Neural crest cell (in vitro differentiated cells): ENCODE results near the gene COLEC11. TPM values are rescaled to one million over a fixed set of nuclear protein-coding genes. Genes with fewer than 3 reads are reported as not detected.
"Not testable (repeated sequence)": the region's sequence is repeated elsewhere in the genome, so short reads cannot be mapped to it uniquely, and the experiment has no call there.

ENCODE experiments used
- DNase-seq: peaks from one replicate; pipeline ENCODE4 v3.0.0; 2021; ENCODE audit warnings: low read depth, mixed read lengths, low spot score
- H3K27ac Mint-ChIP-seq: one replicate; pipeline ENCODE4 v1.8.0; 2021; ENCODE audit warnings: mild to moderate bottlenecking, mixed read lengths; ENCODE audit not compliant: unreplicated experiment
- H3K27me3 Mint-ChIP-seq: 2 replicates; pipeline ENCODE4 v1.8.0; 2021; ENCODE audit warnings: low read depth, mild to moderate bottlenecking, mixed read lengths
- H3K36me3 Mint-ChIP-seq: 2 replicates; pipeline ENCODE4 v1.8.0; 2021; ENCODE audit warnings: low read depth, mild to moderate bottlenecking, mixed read lengths
- H3K4me1 Mint-ChIP-seq: 2 replicates; pipeline ENCODE4 v1.8.0; 2021; ENCODE audit warnings: mixed read lengths
- H3K4me3 Mint-ChIP-seq: one replicate; pipeline ENCODE4 v1.8.0; 2021; ENCODE audit warnings: mild to moderate bottlenecking, mixed read lengths
- H3K9me3 Mint-ChIP-seq: 2 replicates; pipeline ENCODE4 v1.8.0; 2021; ENCODE audit warnings: mixed read lengths
- total RNA-seq: library from RNA; stranded (reverse); gene quantifications from 2 replicates; pipeline ENCODE4 v1.2.1, GENCODE V29; 2021
- TF ChIP-seq, protein P1 (sequence below): fragments of 200-600 bp; sonication (generic); conservative IDR thresholded peaks from 2 replicates; pipeline ENCODE4 v1.5.0; 2021; ENCODE audit warnings: antibody characterized with exemption, mild to moderate bottlenecking

The COLEC11 gene
- total RNA-seq, 1 donor from 2014 or later: not detected

DNA sequence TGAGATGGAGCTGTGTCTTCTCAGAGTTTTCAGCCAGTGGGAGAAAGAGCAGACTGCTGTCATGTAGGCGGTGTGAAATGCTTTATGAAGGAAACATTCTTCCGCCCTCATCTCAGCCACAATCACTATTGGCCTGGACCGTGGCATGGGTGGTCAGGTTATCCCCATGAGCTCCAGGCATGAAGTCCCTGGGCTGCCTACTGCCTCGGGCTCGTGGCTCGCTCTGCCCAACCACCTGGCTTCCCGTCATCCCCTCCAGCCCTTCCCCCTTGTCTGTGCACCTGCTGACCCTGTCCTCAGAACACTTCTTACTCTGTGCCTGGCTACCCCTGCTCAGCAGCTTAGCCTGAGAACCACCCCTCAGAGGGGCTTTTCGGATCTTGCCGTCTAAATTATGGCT is 15.5 kb downstream of the COLEC11 start:
- no peak for DNase-seq
- H3K4me1 Mint-ChIP-seq: peaks cover 15% of the 10 kb centered on the region
- no peak overlapping the region for H3K4me3 Mint-ChIP-seq
- peak overlapping the region; percentile 50 for H3K27ac Mint-ChIP-seq
- TF ChIP-seq, protein P1, sequence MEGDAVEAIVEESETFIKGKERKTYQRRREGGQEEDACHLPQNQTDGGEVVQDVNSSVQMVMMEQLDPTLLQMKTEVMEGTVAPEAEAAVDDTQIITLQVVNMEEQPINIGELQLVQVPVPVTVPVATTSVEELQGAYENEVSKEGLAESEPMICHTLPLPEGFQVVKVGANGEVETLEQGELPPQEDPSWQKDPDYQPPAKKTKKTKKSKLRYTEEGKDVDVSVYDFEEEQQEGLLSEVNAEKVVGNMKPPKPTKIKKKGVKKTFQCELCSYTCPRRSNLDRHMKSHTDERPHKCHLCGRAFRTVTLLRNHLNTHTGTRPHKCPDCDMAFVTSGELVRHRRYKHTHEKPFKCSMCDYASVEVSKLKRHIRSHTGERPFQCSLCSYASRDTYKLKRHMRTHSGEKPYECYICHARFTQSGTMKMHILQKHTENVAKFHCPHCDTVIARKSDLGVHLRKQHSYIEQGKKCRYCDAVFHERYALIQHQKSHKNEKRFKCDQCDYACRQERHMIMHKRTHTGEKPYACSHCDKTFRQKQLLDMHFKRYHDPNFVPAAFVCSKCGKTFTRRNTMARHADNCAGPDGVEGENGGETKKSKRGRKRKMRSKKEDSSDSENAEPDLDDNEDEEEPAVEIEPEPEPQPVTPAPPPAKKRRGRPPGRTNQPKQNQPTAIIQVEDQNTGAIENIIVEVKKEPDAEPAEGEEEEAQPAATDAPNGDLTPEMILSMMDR: no peak
- no peaks in the 10 kb centered on the region for H3K27me3 Mint-ChIP-seq
- H3K36me3 Mint-ChIP-seq: peaks cover 6% of the 10 kb centered on the region
- peaks cover 2% of the 10 kb centered on the region for H3K9me3 Mint-ChIP-seq

DNA sequence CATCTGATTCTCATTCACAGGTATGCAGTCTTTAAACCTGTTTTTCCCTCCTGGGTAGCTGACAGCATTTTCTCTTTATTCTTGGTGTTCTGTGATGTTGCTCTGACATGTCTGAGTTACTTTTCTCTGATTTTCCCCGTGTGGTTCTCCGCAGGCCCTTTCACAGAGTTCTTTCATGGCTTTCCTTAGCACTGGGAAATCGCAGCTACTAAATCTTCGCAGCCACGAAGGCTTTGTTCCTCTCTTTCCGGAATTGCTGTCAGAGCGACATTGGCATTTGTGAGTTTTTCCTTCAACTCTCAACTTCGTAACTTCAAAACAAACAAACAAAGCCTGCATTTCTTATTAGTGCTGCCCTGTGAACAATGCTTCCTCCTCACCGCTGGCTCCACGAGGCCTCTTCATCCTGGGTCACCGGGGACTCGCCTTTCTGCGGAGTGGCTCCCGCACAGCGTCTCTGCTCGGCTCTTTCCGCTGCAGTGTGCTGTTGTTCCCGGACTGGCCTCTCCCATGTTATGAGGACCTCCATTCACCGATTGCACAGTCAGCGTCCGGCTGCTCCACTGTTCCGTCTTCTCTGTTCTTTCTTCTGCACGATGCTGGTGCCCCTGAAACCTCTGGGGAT is 16.1 kb downstream of the COLEC11 start:
- DNase-seq: no peak
- Mint-ChIP-seq H3K4me1 (peaks cover 15% of the 10 kb centered on the region), H3K9me3 (peaks cover 2% of the 10 kb centered on the region), H3K27ac (peak overlapping the region; percentile 46), H3K4me3 (no peak overlapping the region), H3K27me3 (no peaks in the 10 kb centered on the region), H3K36me3 (peaks cover 6% of the 10 kb centered on the region)
- TF ChIP-seq, protein P1: no peak

DNA sequence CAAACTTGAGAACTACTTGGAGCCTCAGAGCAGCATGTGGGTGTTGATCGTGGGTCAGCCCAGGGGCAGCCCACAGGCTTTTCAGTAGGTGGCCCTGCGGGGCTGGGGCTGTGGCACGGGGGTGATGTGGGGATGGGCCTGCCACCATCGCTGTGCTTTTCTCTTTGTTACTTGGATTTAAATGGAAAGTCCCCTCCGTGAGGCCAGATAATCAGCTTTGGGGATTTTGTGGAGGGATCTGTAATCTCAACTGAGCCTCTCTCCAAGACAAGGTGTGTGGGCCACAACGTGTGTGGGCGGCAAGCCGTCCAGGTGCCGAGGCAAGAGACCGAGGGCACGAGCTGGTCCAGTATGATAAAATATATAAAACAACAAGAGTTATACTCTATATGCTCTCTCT is 16.7 kb downstream of the COLEC11 start:
- Mint-ChIP-seq H3K9me3 (peaks cover 2% of the 10 kb centered on the region), H3K36me3 (peaks cover 6% of the 10 kb centered on the region), H3K4me1 (peaks cover 15% of the 10 kb centered on the region), H3K27me3 (no peaks in the 10 kb centered on the region), H3K27ac (no peak overlapping the region), H3K4me3 (no peak overlapping the region)
- no peak for DNase-seq
- TF ChIP-seq, protein P1: no peak

DNA sequence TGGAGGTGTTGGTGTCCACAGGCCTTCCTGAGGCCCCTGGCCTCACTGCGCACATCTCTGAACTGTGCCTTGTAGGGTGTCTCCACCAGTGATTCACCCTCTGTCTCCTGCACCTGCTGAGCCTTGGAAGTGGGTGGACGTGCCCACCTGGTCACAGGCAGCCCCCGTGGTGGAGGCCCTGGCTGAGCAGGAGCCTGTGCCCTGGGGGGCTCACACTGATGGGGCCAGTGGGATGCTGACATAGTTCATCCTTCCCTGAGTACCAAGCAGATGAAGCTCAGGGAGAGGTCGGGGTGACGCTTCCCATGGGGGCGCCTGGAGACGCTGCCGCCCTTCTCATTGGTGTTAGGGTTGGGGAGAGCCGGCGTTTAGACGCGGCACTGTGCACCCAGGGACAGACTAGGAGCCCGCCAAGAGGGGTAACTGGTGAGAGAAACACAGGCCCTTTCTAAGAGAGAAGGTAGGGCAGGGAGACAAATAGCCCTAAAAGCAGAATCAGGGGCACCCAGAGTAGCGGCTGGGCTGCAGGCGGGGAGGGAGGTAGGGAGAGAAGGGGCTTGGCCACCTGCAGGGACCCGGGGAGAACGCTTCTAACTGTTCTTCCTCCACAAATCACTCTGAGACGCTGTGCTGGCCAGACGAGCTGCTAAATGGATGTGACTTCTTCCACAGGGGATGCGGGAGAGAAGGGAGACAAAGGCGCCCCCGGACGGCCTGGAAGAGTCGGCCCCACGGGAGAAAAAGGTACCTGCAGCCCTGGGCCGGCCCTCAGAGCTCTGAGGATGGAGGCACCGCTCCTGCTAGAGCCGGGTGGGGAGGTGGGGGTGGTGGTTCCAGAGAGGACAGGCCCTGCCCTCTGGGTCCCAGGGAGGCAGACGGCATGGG is 18.0 kb downstream of the COLEC11 start:
- no peak for DNase-seq
- peaks cover 2% of the 10 kb centered on the region for H3K9me3 Mint-ChIP-seq

DNA sequence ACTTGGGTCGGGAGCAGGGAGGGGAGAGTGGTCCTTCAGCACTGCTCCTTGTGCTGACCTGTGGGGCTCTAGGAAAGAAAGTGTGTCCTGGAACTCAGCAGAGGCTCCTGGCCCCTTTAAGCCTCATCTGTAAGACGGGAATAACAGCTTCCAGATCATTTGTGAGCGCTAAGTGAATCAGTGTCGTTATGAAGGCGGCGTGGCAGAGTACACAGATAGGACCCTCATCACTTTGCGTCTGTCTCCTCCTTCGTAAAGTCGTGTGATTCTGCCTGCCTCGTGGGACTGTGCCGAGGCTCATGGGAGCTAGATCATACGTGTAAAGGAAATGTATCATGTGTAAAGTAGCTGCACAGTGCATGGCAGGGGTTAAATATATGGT is 18.6 kb downstream of the COLEC11 start:
- no peak overlapping the region for H3K4me3 Mint-ChIP-seq
- peaks cover 14% of the 10 kb centered on the region for H3K36me3 Mint-ChIP-seq
- H3K27ac Mint-ChIP-seq: no peak overlapping the region
- TF ChIP-seq, protein P1: no peak
- peaks cover 2% of the 10 kb centered on the region for H3K9me3 Mint-ChIP-seq
- peaks cover 15% of the 10 kb centered on the region for H3K4me1 Mint-ChIP-seq
- H3K27me3 Mint-ChIP-seq: no peaks in the 10 kb centered on the region
- DNase-seq: no peak

More for the DNA sequence above, 18.0 kb downstream of the COLEC11 start:
- TF ChIP-seq, protein P1: no peak
- Mint-ChIP-seq H3K4me1 (peaks cover 15% of the 10 kb centered on the region), H3K4me3 (no peak overlapping the region), H3K27me3 (no peaks in the 10 kb centered on the region), H3K36me3 (peaks cover 14% of the 10 kb centered on the region), H3K27ac (no peak overlapping the region)

DNA sequence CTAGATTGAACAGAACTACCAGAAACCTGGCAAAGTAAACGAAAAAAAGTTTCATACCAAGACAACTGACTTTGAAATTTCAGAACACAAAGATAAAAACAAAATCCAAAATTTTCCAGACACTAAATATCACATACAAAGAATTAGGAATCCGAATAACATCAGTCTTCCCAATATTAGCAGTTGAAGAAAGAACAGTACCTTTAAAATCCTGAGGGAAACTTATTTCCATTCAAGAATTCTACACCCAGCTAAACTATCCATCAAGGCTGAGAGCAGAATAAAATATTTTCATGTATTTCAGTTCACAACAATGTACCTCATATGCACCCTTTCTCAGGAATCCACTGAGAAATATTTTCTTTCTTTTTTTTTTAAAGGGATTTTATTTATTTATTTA is 19.8 kb downstream of the COLEC11 start:
- not testable (repeated sequence) for H3K4me3 Mint-ChIP-seq, H3K27me3 Mint-ChIP-seq, H3K27ac Mint-ChIP-seq, DNase-seq, H3K9me3 Mint-ChIP-seq
- H3K36me3 Mint-ChIP-seq: peaks cover 14% of the 10 kb centered on the region
- H3K4me1 Mint-ChIP-seq: peaks cover 15% of the 10 kb centered on the region

DNA sequence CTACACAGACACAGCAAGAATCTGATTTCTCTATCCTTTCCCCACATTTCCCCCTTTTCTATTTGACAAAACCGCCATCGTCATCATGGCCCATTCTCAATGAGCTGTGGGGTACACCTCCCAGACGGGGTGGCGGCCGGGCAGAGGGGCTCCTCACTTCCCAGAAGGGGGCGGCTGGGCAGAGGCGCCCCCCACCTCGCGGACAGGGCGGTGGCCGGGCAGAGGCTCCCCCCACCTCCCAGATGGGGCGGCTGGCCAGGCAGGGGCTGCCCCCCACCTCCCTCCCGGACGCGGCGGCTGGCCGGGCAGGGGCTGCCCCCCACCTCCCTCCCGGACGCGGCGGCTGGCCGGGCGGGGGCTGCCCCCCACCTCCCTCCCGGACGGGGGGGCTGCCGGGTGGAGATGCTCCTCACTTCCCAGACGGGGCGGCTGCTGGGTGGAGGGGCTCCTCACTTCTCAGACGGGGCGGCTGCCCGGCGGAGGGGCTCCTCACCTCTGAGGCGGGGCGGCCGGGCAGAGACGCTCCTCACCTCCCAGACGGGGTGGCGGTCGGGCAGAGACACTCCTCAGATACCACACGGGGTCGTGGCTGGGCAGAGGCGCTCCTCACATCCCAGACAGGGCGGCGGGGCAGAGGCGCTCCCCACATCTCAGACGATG is 20.8 kb downstream of the COLEC11 start:
- not testable (repeated sequence) for H3K9me3 Mint-ChIP-seq, H3K27ac Mint-ChIP-seq, H3K4me1 Mint-ChIP-seq, H3K4me3 Mint-ChIP-seq, H3K27me3 Mint-ChIP-seq, DNase-seq
- peaks cover 14% of the 10 kb centered on the region for H3K36me3 Mint-ChIP-seq
